Measurements from ENCODE around the gene PET100.

PET100 gene

DNA sequence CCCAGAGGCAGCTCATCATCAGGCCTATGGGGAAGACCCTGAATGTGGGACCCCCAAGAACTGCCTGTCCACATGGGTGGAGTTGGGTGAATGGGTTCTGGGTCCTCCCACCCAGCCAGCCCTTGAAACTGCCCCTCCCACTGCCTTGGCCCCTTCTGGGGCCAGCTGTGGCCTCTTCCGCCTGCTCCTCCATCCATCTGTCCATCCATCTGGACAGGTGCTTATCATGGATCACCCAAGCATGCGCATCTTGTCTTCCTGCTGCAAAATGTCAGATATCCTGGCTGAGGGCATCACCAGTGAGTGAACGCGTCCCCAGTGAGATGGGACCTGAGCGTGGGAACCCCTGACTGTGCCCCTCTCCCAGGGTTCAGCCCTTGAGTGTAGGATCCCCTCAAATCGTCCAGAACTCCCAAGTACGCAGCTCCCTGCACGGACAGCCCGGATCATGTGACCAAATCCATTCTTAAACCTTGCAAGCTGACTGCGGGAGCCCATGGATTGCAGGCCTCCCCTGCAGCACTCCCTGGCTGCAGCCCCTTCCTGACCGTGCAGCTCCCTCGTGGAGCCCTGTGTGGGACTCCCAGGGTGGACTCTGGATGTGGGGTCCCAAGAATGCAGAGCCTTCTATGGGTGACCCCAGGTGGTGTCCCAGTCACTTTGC, 9.3 kb downstream of the PET100 start:
- DNase-seq, result no peak
- H3K36me3 ChIP-seq (replicated peaks), result no peaks in the 10 kb centered on the region
- no peak overlapping the region for H3K27ac ChIP-seq
- in situ Hi-C loops (cut with HindIII; ENCODE audit: low pct_ligation_motif_present, low sequenced_read_pairs), result no loop called here
- no peak for TF ChIP-seq CTCF (IDR thresholded peaks at IDR 0.05; ENCODE audit: low read depth, low read length, missing control alignments)
- no peak overlapping the region for H3K4me3 ChIP-seq (ENCODE audit: low read depth, low read length)
- no peaks in the 10 kb centered on the region for H3K27me3 ChIP-seq (replicated peaks)

- Histone ChIP-seq H3K4me3 (ENCODE audit: low read depth, low read length) (no peak overlapping the region), H3K27me3 (replicated peaks) (no peaks in the 10 kb centered on the region), H3K27ac (no peak overlapping the region), H3K36me3 (replicated peaks) (no peaks in the 10 kb centered on the region)
- no peak for TF ChIP-seq CTCF (IDR thresholded peaks at IDR 0.05; ENCODE audit: low read depth, low read length, missing control alignments)
- in situ Hi-C loops (cut with HindIII; ENCODE audit: low pct_ligation_motif_present, low sequenced_read_pairs), result no loop called here
- no peak for DNase-seq
Observed at GRCh38 chr19:7639863-7640348, 10.3 kb downstream of the PET100 start.

- no peak for DNase-seq
- H3K4me3 ChIP-seq (ENCODE audit: low read depth, low read length), result no peak overlapping the region
- in situ Hi-C loops (cut with HindIII; ENCODE audit: low pct_ligation_motif_present, low sequenced_read_pairs), result no loop called here
- H3K27ac ChIP-seq, result no peak overlapping the region
- no peaks in the 10 kb centered on the region for H3K27me3 ChIP-seq (replicated peaks)
- H3K36me3 ChIP-seq (replicated peaks), result no peaks in the 10 kb centered on the region
- no peak for TF ChIP-seq CTCF (IDR thresholded peaks at IDR 0.05; ENCODE audit: low read depth, low read length, missing control alignments)
Observed at GRCh38 chr19:7640803-7641202, 11.2 kb downstream of the PET100 start.

DNA sequence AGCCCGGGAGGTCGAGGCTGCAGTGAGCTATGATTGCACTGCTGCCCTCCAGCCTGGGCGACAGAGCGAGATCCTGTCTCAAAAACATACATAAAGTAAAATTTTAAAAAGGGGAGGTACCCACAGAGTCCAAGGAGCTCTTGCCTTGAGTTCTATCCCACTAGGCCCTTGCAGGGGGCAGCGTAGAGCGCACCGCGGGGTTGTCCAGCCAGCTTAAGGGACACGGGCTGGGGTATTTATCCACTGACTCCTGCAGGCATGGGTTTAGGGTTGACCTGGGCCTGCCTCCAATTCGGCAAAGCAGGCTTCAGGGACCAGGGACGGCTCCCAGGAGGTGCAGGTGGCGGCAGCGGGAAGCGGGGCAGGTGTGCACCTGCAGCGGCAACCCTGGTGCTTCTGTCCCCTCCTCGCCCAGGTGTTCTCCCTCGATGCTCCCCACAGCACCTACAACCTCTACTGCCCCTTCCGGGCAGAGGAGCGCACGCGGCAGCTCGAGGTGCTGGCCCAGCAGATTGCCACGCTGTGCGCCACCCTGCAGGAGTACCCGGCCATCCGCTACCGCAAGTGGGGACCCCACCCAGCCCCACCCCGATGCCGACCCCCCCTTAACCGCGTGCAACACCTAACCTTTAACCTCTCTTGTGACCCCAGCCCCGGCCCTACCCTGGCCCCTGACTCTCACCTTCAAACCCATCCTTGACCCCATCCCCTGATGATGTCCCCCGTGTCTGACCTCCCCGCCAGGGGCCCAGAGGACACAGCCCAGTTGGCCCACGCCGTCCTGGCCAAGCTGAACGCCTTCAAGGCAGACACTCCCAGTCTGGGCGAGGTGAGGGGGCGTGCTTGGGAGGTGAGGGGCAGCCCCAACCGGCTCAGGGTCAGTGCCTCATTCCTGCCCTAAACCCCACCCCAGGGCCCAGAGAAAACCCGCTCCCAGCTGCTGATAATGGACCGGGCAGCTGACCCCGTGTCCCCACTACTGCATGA, 12.0 kb downstream of the PET100 start:
- H3K4me3 ChIP-seq (ENCODE audit: low read depth, low read length), result no peak overlapping the region
- H3K36me3 ChIP-seq (replicated peaks), result no peaks in the 10 kb centered on the region
- H3K27me3 ChIP-seq (replicated peaks), result no peaks in the 10 kb centered on the region
- in situ Hi-C loops (cut with HindIII; ENCODE audit: low pct_ligation_motif_present, low sequenced_read_pairs), result no loop called here
- no peak for TF ChIP-seq CTCF (IDR thresholded peaks at IDR 0.05; ENCODE audit: low read depth, low read length, missing control alignments)
- H3K27ac ChIP-seq, result no peak overlapping the region
- no peak for DNase-seq

DNA sequence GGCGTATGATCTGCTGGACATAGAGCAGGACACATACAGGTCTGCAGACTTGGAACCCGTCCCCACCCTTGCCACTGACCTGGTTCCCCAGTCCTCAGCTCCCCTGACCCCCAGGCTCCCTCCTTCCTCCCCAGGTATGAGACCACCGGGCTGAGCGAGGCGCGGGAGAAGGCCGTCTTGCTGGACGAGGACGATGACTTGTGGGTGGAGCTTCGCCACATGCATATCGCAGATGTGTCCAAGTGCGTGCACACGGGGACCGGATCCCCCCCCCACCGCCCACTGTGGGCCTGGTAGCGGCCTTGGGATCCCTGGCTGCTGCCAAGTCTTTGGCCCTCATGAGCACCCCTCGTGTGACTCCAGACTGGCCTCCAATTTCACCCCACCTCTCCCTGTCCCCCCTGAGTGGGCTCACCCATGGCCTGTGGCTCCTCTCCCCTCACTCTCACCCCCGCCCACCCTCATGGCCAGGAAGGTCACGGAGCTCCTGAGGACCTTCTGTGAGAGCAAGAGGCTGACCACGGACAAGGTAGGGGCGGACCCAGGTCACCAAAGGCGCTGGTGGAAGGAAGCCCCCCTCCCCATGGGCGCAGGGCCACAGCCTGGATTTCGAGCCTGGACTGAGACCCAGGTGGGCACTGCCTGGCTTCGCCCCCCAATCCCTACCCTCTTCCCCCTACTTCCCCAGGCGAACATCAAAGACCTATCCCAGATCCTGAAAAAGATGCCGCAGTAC, 12.9 kb downstream of the PET100 start:
- no peak for DNase-seq
- TF ChIP-seq CTCF (IDR thresholded peaks at IDR 0.05; ENCODE audit: low read depth, low read length, missing control alignments), result no peak
- H3K27ac ChIP-seq, result no peak overlapping the region
- no peak overlapping the region for H3K4me3 ChIP-seq (ENCODE audit: low read depth, low read length)
- in situ Hi-C loops (cut with HindIII; ENCODE audit: low pct_ligation_motif_present, low sequenced_read_pairs), result no loop called here
- no peaks in the 10 kb centered on the region for H3K27me3 ChIP-seq (replicated peaks)
- H3K36me3 ChIP-seq (replicated peaks), result no peaks in the 10 kb centered on the region
